ENCODE measurements around the gene ATL2.
"Not testable (repeated sequence)": the region's sequence is repeated elsewhere in the genome, so short reads cannot be mapped to it uniquely, and the experiment has no call there.

The ATL2 gene

DNA sequence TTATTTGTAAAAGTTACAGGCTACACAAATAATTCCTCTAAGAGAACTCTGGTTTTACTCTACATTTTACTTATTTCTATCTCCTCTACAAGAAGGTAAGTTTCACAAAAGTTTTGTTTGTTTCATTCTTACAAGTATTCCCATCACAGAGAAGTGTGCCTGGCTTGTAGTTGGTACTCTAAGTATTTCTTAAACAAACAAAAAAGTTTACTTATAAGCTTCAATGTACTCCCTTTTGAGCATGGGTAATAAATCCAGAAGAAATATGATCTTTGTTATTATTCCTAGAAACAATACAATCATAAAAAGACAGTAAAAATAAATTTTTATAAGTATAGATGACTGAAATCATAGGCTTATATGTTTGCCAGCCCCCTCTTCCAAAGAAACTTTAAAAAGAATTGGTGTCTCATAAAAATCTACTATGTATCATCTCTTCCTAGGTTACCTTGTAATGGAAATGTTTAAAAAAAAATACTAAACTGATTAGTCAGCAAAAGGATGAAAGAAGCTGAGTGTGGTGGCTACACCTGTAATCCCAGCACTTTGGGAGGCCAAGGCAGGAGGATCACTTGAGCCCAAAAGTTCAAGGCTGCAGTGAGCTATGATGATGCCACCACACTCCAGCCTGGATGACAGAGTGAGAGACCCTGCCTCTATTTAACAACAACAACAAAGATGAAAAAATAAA, 54.7 kb downstream of the ATL2 start:
- no peak for DNase-seq

DNA sequence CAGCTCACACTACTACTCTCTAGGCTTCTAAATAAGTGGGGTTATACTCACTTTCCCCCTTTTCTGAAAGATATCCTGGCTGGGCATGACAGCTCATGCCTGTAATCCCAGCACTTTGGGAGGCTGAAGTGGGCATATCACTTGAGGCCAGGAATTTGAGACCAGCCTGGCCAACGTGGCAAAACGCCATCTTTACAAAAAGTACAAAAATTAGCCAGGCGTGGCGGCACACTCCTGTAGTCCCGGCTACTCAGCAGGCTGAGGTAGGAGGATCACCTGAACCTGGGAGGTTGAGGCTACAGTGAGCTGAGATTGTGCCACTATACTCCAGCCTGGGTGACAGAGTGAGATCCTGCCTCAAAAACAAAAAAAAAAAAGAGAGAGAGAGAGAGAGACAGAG, 57.8 kb downstream of the ATL2 start:
- DNase-seq, result not testable (repeated sequence)

DNA sequence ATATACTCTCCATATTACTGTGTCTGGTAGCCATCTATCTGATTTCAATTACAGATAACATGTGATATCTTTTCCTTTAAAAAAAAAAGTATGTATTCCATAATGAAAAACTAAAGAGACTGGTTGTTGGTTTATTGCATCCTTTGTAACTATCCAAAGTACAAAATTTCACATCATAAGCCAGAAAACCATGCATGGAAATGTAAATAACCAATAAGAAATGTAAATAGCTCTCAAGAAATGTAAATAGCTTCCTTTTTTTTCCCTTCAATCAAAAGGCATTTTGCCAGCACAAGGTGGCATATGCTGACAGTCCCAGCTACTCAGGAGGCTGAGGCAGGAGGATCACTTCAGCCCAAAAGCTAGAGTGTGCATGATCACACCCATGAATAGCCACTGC, 59.3 kb downstream of the ATL2 start:
- no peak for DNase-seq

DNA sequence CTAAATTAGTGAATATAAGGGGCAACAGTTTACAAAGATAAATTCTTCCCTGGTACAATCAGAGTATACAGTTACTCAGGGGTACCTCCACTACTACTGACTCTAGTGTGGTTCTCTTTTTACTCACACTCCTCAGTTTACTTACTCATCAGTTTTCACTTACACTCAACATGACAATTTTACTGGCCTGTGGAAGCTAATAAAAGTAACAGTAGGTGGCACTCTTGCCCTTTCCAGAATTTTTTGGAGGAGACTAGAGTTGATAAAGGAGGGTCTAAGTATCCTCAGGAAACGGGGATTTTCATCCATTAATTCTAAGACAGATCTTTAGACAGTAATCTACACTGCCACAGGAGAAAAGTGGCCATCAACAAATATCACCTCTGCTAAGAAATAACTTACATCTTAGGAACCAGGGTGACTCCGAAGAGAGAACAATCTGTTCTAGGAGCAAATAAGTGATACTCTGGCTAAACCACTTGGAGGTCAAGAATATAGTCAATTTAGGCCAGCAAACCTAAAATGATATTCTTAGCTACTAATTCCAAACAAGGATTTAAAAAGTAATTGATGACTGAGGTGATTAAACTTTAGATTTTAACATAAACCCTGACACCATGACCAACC, 61.3 kb downstream of the ATL2 start:
- no peak for DNase-seq

DNA sequence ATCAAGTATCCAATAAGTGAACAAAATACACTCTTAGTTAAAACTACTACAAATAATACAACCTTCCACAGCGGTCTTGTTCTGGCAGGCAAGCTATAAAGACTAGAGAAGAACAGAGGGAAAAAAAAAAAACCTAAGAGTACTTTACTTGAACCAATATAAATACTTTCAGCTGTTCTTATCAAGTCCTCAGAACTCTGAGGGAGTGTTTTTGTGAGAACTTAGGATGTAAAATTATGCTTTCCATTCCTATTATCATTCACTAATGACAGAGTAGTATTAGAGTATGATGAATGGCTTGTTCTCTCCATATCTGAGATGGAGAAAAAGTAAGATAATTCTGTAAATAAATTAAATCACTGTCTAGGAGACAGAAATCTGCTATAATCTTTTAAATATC, 68.3 kb downstream of the ATL2 start:
- no peak for DNase-seq

DNA sequence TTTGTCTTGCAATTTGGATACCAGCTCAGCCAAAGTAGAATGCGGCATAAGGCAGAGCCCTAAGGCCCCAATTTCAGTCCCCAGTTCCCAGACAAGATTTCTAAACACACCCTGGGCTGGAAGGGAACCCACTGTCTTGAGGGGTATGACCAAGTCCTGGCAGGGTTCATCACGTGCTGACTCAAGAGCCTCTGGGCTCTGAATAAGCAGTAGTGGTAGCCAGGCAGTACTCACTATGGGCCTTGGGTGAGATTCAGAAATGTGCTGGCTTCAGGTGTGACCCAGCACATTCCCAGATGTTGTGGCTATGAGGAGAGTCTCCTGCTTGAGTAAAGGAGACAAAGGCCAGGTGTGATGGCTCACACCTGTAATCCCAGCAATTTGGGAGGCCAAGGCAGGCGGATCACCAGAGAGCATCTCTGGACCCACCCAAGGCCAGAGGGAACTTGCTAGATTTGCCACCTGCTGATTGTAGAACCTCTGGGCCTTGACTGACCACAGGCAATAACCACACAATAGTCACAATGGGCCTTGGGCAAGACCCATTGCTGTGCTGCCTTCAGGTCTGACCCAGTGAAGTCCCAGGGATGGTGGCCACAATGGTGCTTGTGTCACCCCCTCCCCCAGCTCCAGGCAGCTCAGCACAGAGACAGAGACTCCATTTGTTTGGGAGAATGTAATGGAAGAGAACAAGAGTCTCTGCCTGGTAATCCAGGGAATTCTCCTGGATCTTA, 74.9 kb downstream of the ATL2 start:
- DNase-seq, result no peak

DNA sequence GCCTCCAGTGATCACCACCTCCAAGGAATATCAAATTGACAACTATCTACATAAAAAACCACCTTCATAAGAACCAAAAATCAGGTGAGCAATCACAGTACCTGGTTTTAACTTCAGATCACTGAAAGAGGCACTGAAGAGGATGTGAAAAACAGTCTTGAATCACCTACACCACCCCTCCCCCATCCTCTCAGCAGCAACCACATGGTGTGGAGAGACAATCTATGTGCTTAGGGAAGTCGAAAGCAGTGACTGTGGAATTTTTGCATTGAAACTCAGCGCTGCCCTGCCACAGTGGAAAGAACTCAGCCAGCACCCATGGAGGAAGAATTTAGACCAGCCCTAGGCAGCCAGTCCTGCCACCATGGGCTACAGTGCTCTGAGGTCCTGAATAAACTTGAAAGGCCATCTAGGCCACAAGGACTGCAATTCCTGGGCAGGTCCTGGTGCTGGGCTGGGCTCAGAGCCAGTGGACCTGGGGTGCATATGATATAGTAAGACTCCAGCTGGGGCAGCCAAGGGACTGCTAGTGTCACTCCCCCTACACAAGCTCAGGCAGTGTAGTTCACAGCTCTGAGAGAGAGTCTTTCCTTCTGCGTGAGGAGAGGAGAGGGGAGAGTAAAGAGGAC, 75.6 kb downstream of the ATL2 start:
- DNase-seq, result no peak

DNA sequence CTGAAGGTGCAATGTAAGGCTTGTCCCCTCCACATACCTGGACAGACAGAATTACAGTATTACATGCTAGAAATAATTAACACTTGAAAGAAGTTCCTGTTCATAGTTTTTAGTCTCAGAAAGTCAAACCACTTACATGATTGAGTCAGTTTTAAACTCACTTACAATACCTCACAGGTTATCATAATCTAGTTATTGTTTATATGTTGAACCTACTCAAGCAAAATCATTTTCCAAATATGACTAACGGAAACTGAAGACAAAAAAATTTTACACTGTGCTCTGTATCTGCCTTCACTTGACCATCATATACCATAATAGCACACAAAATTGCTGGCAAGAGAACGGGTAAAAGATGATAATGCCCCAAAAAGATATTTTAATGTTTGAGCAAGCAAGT, 78.5 kb downstream of the ATL2 start:
- DNase-seq, result no peak

DNA sequence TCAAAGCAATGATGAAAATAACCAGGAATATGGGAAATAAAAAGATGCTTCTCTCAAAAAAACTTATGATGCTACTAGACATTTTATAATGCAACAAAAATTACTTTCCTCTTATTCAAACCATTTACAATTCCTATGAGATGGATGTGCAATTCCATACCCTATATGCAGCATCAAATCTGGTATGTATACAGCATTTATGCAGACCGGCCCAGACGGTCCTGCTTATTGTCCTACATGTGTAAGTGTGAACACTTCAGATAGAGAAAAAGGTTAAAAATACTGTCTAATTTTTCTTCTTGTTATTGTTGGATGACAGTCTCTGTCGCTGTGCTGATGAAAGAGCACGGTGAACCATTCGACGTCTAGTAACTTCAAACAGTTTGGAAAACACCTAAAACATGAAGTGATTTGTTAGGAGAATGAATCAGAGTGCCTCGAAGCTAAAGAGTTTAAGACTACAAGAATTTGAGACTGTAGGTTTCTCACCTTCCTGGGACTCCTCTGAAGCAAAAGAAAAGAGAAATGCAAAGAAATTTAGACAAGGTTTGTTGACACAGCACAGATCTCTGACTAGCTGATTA, 80.8 kb downstream of the ATL2 start:
- DNase-seq, result no peak

DNA sequence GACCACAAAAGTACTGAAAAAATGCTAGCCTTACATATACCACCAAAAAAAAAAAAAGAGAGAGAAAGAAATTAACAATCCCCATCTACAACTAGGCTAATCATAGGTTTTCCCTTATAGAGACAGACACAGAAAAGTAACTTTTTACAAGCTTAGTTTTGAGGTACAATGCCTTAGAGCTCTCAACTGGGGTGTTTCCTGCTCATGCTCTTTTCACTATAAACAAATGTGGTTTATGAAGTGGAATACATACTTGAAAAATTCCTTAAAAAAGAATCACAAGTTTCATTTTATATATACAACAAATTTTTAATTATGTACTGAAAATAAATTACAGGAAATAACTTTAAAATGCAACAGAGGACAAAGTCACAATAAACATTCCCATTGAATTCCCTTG, 82.5 kb downstream of the ATL2 start:
- no peak for DNase-seq

DNA sequence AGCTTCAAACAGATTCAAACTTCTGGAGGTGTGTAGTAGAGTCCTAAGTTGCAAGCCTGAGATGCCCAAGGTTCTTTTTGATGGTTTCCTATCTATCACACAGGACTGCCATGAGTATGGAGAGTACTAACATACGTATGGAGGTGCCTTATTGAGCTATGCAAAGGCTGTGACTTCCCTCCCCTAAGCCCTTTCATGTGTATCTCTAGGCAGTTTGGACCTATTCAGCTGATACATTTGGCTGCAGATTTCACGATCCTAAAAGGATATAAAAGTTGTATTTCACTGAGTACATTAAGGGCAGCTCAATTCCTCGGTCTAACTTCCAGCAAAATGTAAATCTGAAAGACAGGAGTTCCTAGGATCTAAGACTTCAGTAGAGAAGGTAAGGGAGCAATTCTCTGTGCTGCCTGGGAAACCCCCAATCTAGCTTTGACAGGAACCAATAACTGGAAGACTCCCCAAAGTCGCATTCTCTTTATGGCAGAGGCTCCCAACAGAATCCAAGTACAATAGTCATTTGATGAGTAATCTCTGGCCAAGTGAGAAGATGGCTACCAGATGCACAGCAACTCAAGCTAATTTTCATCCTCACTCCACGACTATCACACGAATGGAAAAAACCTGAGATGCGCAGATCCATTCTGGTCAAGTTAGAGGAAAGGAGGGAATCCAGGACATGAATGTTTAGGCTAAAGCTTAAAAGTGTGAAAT, 83.8 kb downstream of the ATL2 start:
- no peak for DNase-seq

DNA sequence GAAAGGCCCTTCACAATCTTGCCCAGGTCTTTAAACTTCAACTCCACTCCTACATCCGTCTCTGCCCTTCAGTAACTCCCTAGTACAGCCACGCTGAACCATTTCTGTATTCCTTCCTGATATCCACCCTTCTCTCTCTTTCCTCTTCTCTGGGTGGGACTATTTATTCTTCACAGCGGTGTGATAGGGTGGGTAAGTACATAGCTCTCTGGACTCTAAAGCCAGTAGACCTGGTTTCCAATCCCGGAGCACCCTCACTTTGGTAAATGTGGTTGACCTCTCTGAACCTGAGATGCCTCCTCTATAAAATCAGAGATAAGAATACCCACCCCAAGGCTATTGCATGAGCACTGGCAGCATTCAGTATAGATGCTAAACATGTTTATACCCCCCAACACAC, 86.7 kb downstream of the ATL2 start:
- DNase-seq, result no peak

DNA sequence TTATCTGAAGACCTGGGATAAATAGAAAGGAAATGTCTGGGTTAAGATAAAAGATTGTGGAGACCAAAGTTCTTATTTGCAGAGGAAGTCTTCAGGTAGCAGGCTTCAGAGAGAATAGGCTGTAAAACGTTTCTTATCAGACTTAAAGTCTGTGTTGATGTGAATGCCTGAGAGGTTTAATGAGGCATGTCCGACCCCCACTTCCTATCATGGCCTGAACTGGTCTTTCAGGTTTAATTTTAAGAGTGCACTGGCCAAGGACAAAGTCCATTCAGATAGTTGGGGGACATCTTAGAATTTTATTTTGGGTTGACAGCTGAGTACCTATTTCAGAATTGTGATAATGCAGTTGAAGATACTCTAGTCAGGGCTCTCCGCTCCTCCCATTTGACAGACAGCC, 92.1 kb downstream of the ATL2 start:
- DNase-seq, result no peak

DNA sequence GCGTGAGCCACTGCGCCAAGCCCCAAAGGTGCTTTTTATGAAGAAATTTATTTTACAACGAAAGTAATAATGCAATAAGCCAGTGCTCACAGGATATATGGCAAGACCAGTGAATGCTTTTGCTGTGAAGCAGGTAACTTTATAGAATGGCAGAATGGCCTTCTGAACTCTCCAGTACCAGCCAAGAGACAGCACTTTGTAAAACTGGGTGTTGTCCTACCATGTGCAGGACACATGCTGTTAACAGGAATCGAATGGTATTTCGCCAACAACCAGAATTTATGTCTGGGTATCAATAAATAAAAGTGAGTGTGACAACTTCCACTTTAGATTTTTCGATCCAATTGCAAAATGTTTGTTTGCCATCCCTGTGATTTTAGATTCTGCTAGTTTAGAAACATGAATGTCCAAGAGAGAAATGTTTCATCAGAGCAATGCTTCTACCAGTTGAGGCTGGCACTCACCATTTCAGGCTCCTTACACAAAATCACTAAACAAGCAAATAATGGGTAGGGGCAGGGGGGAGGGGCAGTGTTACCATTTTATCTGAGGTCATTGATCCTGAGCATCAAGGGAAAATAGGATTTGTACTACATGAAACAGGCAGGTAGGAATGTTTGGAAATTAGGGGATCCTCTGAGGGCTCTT, 95.9 kb downstream of the ATL2 start:
- DNase-seq, result no peak

DNA sequence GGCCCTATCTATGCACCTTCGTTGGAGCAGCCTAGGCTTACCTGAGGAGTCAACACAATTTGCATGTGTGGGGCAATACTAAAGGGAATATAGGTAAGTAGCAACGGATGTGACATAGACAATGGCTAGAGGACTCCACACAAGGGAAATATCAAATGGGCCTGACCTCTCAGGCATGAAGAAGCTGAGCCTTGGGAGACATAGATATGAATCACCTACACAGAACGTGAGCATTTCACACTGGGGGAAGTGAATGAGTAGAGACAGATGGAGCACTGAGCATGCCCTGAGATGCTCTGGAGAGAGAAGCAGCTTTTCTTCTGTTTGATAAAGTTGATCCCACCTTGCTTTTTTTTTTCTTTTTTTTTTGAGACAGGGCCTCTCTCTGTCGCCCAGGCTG, 97.9 kb downstream of the ATL2 start:
- DNase-seq, result no peak

DNA sequence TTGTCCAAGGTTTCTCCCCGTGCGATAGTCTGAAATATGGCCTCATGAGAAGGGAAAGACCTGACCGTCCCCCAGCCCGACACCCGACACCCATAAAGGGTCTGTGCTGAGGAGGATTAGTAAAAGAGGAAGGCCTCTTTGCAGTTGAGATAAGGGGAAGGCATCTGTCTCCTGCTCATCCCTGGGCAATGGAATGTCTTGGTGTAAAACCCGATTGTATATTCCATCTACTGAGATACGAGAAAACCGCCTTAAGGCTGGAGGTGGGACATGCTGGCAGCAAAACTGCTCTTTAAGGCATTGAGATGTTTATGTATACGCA, 99.0 kb downstream of the ATL2 start:
- DNase-seq, result not testable (repeated sequence)

DNA sequence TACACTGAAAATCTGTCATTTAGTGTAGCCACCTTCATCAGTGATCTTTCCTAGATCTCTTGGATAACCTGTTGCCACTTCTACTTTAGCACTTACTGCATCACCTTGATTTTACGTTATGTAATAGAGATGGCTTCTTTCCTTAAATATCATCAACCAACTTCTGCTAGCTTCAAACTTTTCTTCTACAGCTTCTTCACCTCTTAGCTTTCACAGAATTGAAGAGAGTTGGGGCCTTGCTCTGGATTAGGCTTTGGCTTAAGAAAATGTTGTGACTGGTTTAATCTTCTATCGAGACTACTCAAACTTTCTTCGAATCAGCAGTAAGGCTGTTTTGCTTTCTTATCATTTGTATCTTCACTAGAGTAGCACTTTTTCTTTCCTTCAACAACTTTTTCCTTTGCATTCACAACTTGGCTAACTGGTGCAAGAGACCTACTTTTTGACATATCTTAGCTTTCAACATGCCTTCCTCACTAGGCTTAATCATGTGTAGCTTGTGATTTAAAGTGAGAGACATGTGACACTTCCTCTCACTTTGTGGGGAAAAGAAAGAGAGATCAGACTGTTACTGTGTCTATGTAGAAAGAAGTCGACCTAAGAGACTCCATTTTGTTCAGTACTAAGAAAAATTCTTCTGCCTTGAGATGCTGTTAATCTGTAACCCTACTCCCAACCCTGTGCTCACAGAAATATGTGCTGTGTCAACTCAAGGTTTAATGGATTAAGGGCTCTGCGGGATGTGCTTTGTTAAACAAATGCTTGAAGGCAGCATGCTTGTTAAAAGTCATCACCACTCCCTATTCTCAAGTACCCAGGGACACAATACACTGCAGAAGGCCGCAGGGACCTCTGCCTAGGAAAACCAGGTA, 99.6 kb downstream of the ATL2 start:
- no peak for DNase-seq

DNA sequence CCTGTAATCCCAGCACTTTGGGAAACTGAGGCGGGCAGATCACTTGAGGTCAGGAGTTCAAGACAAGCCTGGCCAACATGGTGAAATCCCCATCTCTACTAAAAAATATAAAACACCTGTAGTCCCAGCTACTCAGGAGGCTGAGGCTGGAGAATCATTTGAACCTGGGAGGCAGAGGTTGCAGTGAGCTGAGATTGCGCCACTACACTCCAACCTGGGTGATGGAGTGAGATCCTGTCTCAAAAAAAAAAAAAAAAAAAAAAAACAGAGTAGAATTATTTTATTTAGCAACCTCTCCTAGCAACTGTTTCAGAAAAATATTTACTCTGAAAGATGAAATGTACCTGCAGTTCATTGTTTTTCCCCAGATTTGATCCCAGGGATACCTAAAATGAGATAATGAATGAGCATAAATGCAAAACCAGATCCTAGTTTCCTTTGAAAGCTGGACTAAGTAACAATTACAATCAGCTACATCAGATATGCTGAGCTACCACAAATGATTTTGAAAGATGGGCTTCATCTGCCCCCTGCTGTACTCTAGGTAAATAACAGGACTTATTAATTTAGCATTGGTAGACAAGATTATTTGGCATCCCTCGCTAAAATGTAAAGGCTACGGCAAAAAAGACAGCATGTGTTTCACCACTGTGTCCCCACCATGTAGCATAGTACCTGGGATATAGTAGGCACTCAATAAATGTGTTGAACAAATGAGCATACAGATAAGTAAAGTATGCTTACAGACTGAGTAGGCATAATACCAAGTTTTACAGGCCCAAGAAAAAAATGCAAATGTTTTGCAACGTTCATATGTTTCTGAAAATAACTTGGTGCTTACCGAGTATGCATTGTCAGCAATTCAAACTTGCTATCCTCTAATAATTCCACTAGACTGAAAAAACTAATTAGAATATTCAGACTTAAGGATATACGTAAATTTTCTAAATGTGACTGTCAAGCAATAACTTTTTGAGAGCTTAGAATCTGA, 102.5 kb downstream of the ATL2 start:
- peak; percentile 24 for DNase-seq

DNA sequence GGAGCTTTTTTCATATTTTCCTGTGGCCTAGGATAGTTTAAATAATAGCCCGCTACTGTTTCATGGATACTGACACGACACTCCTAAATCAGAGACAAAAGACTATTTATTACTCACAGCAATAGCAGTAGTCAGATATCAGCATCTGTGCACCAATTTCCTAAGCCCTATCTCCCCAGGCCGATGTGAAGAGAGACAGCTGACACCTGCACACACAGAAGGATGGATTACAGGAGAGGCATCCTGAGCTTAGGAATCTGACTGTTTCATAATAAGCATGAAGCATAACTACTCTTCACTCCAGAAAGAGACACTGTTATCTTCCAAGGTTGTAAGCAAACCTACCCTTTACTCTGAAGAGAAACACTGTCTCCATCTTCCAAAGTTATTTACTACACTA, 105.4 kb downstream of the ATL2 start:
- no peak for DNase-seq

DNA sequence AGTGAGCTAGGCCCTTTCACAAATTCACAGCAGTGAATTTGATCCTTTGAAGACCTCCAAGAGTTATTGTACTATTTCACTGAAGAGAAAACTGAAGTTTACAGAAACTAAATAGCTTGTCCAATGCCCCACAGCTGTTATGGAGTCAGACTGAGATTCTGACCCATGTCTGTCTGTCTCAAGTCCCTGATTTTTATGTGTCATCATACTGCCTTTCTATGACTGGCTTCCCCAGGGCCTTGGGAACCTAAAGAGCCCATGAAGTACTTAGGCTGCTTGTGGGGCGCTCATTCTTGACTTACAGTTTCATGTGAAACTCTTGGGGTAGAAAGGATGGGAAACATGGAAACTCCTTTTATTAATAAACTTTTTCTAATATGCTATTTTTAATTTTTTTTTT, 107.7 kb downstream of the ATL2 start:
- DNase-seq, result no peak

Data from 8988T (cell line).